Measurements from ENCODE around the gene RTN1. TPM values are rescaled to one million over a fixed set of nuclear protein-coding genes. Genes with fewer than 3 reads are reported as not detected.

The RTN1 gene
- total RNA-seq, 1 donor from 2014 or later, result not detected

GRCh38 chr14:59768855-59769375, 101.7 kb downstream of the RTN1 start:
- Mint-ChIP-seq H3K27ac (no peak overlapping the region), H3K4me3 (no peak overlapping the region), H3K4me1 (ENCODE audit: low read depth) (no peaks in the 10 kb centered on the region), H3K9me3 (no peaks in the 10 kb centered on the region), H3K36me3 (ENCODE audit: low read depth) (no peaks in the 10 kb centered on the region), H3K27me3 (ENCODE audit: insufficient read depth) (peaks cover 1% of the 10 kb centered on the region)
- intact Hi-C loops (cut with micrococcal nuclease), result no loop called here
- no peak for DNase-seq (ENCODE audit: low spot score)

- Mint-ChIP-seq H3K27me3 (ENCODE audit: insufficient read depth) (no peaks in the 10 kb centered on the region), H3K9me3 (no peaks in the 10 kb centered on the region), H3K36me3 (ENCODE audit: low read depth) (no peaks in the 10 kb centered on the region), H3K4me3 (no peak overlapping the region), H3K27ac (no peak overlapping the region), H3K4me1 (ENCODE audit: low read depth) (no peaks in the 10 kb centered on the region)
- DNase-seq (ENCODE audit: low spot score), result no peak
- intact Hi-C loops (cut with micrococcal nuclease), result no loop called here
These were observed 108.7 kb downstream of the RTN1 start for GRCh38 chr14:59761851-59762250.

- Mint-ChIP-seq H3K36me3 (ENCODE audit: low read depth) (no peaks in the 10 kb centered on the region), H3K4me1 (ENCODE audit: low read depth) (no peaks in the 10 kb centered on the region), H3K9me3 (no peaks in the 10 kb centered on the region), H3K27me3 (ENCODE audit: insufficient read depth) (no peaks in the 10 kb centered on the region), H3K4me3 (no peak overlapping the region), H3K27ac (no peak overlapping the region)
- intact Hi-C loops (cut with micrococcal nuclease), result no loop called here
- DNase-seq (ENCODE audit: low spot score), result no peak
These were observed 115.0 kb downstream of the RTN1 start for GRCh38 chr14:59755409-59756135.

GRCh38 chr14:59754256-59754655, 116.3 kb downstream of the RTN1 start:
- H3K4me1 Mint-ChIP-seq (ENCODE audit: low read depth), result no peaks in the 10 kb centered on the region
- H3K36me3 Mint-ChIP-seq (ENCODE audit: low read depth), result no peaks in the 10 kb centered on the region
- intact Hi-C loops (cut with micrococcal nuclease), result no loop called here
- no peak for DNase-seq (ENCODE audit: low spot score)
- no peaks in the 10 kb centered on the region for H3K9me3 Mint-ChIP-seq
- no peak overlapping the region for H3K4me3 Mint-ChIP-seq
- H3K27ac Mint-ChIP-seq, result no peak overlapping the region
- no peaks in the 10 kb centered on the region for H3K27me3 Mint-ChIP-seq (ENCODE audit: insufficient read depth)

- no peaks in the 10 kb centered on the region for H3K4me1 Mint-ChIP-seq (ENCODE audit: low read depth)
- intact Hi-C loops (cut with micrococcal nuclease), result no loop called here
- no peak overlapping the region for H3K4me3 Mint-ChIP-seq
- H3K27ac Mint-ChIP-seq, result no peak overlapping the region
- H3K27me3 Mint-ChIP-seq (ENCODE audit: insufficient read depth), result no peaks in the 10 kb centered on the region
- no peaks in the 10 kb centered on the region for H3K9me3 Mint-ChIP-seq
- no peaks in the 10 kb centered on the region for H3K36me3 Mint-ChIP-seq (ENCODE audit: low read depth)
- no peak for DNase-seq (ENCODE audit: low spot score)
These were observed 117.1 kb downstream of the RTN1 start for GRCh38 chr14:59753512-59753911.

GRCh38 chr14:59751578-59751977, 119.0 kb downstream of the RTN1 start:
- Mint-ChIP-seq H3K4me3 (no peak overlapping the region), H3K36me3 (ENCODE audit: low read depth) (no peaks in the 10 kb centered on the region), H3K4me1 (ENCODE audit: low read depth) (no peaks in the 10 kb centered on the region), H3K27me3 (ENCODE audit: insufficient read depth) (no peaks in the 10 kb centered on the region), H3K27ac (no peak overlapping the region), H3K9me3 (no peaks in the 10 kb centered on the region)
- intact Hi-C loops (cut with micrococcal nuclease), result no loop called here
- no peak for DNase-seq (ENCODE audit: low spot score)

GRCh38 chr14:59739794-59740193, 130.8 kb downstream of the RTN1 start:
- Mint-ChIP-seq H3K4me1 (ENCODE audit: low read depth) (no peaks in the 10 kb centered on the region), H3K36me3 (ENCODE audit: low read depth) (no peaks in the 10 kb centered on the region), H3K9me3 (peaks cover 12% of the 10 kb centered on the region), H3K27me3 (ENCODE audit: insufficient read depth) (no peaks in the 10 kb centered on the region), H3K27ac (no peak overlapping the region), H3K4me3 (no peak overlapping the region)
- intact Hi-C loops (cut with micrococcal nuclease), result no loop called here
- DNase-seq (ENCODE audit: low spot score), result no peak

- no peaks in the 10 kb centered on the region for H3K36me3 Mint-ChIP-seq (ENCODE audit: low read depth)
- no peak for DNase-seq (ENCODE audit: low spot score)
- no peaks in the 10 kb centered on the region for H3K27me3 Mint-ChIP-seq (ENCODE audit: insufficient read depth)
- no peak overlapping the region for H3K4me3 Mint-ChIP-seq
- H3K27ac Mint-ChIP-seq, result no peak overlapping the region
- H3K4me1 Mint-ChIP-seq (ENCODE audit: low read depth), result no peaks in the 10 kb centered on the region
- no peaks in the 10 kb centered on the region for H3K9me3 Mint-ChIP-seq
- intact Hi-C loops (cut with micrococcal nuclease), result no loop called here
These were observed 142.3 kb downstream of the RTN1 start for GRCh38 chr14:59728304-59728703.

GRCh38 chr14:59727073-59727661, 143.4 kb downstream of the RTN1 start:
- intact Hi-C loops (cut with micrococcal nuclease), result no loop called here
- DNase-seq (ENCODE audit: low spot score), result no peak
- no peaks in the 10 kb centered on the region for H3K27me3 Mint-ChIP-seq (ENCODE audit: insufficient read depth)
- no peaks in the 10 kb centered on the region for H3K4me1 Mint-ChIP-seq (ENCODE audit: low read depth)
- H3K36me3 Mint-ChIP-seq (ENCODE audit: low read depth), result no peaks in the 10 kb centered on the region
- no peak overlapping the region for H3K4me3 Mint-ChIP-seq
- no peak overlapping the region for H3K27ac Mint-ChIP-seq
- H3K9me3 Mint-ChIP-seq, result no peaks in the 10 kb centered on the region

GRCh38 chr14:59711080-59711479, 159.5 kb downstream of the RTN1 start:
- H3K27me3 Mint-ChIP-seq (ENCODE audit: insufficient read depth), result no peaks in the 10 kb centered on the region
- no peaks in the 10 kb centered on the region for H3K36me3 Mint-ChIP-seq (ENCODE audit: low read depth)
- H3K9me3 Mint-ChIP-seq, result no peaks in the 10 kb centered on the region
- no peak overlapping the region for H3K4me3 Mint-ChIP-seq
- H3K4me1 Mint-ChIP-seq (ENCODE audit: low read depth), result no peaks in the 10 kb centered on the region
- no peak for DNase-seq (ENCODE audit: low spot score)
- H3K27ac Mint-ChIP-seq, result no peak overlapping the region
- intact Hi-C loops (cut with micrococcal nuclease), result no loop called here

- no peaks in the 10 kb centered on the region for H3K4me1 Mint-ChIP-seq (ENCODE audit: low read depth)
- no peaks in the 10 kb centered on the region for H3K36me3 Mint-ChIP-seq (ENCODE audit: low read depth)
- intact Hi-C loops (cut with micrococcal nuclease), result no loop called here
- no peaks in the 10 kb centered on the region for H3K9me3 Mint-ChIP-seq
- no peak overlapping the region for H3K27ac Mint-ChIP-seq
- H3K27me3 Mint-ChIP-seq (ENCODE audit: insufficient read depth), result no peaks in the 10 kb centered on the region
- no peak overlapping the region for H3K4me3 Mint-ChIP-seq
- no peak for DNase-seq (ENCODE audit: low spot score)
These were observed 162.6 kb downstream of the RTN1 start for GRCh38 chr14:59707778-59708561.

GRCh38 chr14:59705866-59706265, 164.7 kb downstream of the RTN1 start:
- no peak for DNase-seq (ENCODE audit: low spot score)
- Mint-ChIP-seq H3K27me3 (ENCODE audit: insufficient read depth) (peaks cover 2% of the 10 kb centered on the region), H3K4me3 (no peak overlapping the region), H3K4me1 (ENCODE audit: low read depth) (no peaks in the 10 kb centered on the region), H3K36me3 (ENCODE audit: low read depth) (no peaks in the 10 kb centered on the region), H3K27ac (no peak overlapping the region), H3K9me3 (no peaks in the 10 kb centered on the region)
- intact Hi-C loops (cut with micrococcal nuclease), result no loop called here

GRCh38 chr14:59705245-59705644, 165.3 kb downstream of the RTN1 start:
- intact Hi-C loops (cut with micrococcal nuclease), result no loop called here
- Mint-ChIP-seq H3K9me3 (no peaks in the 10 kb centered on the region), H3K36me3 (ENCODE audit: low read depth) (no peaks in the 10 kb centered on the region), H3K4me1 (ENCODE audit: low read depth) (no peaks in the 10 kb centered on the region), H3K4me3 (no peak overlapping the region), H3K27ac (no peak overlapping the region), H3K27me3 (ENCODE audit: insufficient read depth) (peaks cover 2% of the 10 kb centered on the region)
- no peak for DNase-seq (ENCODE audit: low spot score)

All from activated T-helper 1 cell treated with anti-CD3 and anti-CD28 coated beads, Interleukin-12 subunit alpha, Interleukin-12 subunit beta, Interleukin-2, Interleukin-4 antibody, amounts not matched to agents 30 ng/mL and 10 ng/mL and 1 ng/mL, durations not matched to agents 14 hours and 24 hours and 36 hours (primary cell).